GM11168 (cell line): ENCODE measurements around the gene KLHL17.
"Not testable (repeated sequence)": the region's sequence is repeated elsewhere in the genome, so short reads cannot be mapped to it uniquely, and the experiment has no call there.

ENCODE experiments used
- in situ Hi-C: fragments of 300-500 bp; cut with MboI; formaldehyde crosslinking; loops from one replicate; pipeline ENCODE4 v1.12.0; 2022; ENCODE audit warnings: low sequenced_read_pairs; ENCODE audit not compliant: unreplicated experiment

Gene KLHL17

DNA sequence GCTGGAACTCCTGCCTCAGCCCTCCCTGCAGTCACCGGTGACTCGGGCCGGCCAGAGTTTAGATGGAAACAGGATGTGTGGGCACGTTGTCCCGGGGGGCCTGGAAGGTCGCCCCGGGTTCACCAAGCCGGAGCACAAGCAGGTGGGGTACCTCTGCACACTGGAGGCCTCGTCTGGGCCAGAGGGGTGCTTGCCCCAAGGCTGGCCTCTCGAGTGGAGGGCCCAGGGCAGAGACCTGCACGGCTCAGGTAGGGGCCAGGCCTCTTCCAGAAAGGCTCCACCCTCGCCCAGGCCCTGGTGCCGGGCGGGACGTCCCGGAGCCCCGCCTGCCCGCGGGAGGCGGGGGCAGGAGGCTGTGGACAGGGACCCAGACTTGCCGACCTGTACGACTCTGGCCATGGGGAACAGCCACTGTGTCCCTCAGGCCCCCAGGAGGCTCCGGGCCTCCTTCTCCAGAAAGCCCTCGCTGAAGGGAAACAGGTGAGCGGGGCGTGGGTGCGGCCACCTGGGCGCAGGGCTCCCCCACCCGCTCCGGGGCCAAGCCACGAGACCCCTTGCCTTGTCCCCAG, 5.8 kb downstream of the KLHL17 start, which contains the start of gene PLEKHN1:
Gene PLEKHN1 (plus strand): TSS at position 348 of the 569 bp plus-strand sequence. CDS start 50 bp downstream, at position 398.
- in situ Hi-C loops: no loop called here

DNA sequence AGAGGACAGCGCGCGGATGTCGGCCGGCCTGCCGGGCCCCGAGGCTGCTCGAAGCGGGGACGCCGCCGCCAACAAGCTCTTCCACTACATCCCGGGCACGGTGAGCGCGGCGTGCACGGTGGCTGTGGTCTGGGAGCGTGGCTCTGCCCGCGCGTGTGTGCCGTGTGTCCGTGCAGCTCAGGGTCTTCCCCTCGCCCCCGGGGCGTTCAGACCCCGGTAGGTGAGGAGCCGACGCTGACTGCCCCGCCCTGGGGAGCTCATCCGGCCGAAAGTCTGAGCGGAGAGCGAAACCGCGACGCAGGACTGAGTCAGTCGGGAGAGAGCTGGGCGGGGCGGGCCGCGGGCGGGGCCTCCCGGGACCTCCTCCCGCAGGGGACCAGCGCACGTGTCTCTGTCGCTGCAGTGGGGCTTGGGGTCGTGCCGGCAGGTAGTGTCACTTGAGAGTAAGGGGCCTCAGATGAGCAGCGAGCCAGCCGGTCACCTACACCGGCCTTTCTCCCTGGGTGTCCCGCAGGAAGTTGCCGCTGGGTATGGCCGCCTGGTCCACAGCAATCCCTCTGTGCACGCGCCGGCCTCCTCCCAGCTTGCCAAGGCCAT, 6.4 kb downstream of the KLHL17 start:
- in situ Hi-C loops: no loop called here

DNA sequence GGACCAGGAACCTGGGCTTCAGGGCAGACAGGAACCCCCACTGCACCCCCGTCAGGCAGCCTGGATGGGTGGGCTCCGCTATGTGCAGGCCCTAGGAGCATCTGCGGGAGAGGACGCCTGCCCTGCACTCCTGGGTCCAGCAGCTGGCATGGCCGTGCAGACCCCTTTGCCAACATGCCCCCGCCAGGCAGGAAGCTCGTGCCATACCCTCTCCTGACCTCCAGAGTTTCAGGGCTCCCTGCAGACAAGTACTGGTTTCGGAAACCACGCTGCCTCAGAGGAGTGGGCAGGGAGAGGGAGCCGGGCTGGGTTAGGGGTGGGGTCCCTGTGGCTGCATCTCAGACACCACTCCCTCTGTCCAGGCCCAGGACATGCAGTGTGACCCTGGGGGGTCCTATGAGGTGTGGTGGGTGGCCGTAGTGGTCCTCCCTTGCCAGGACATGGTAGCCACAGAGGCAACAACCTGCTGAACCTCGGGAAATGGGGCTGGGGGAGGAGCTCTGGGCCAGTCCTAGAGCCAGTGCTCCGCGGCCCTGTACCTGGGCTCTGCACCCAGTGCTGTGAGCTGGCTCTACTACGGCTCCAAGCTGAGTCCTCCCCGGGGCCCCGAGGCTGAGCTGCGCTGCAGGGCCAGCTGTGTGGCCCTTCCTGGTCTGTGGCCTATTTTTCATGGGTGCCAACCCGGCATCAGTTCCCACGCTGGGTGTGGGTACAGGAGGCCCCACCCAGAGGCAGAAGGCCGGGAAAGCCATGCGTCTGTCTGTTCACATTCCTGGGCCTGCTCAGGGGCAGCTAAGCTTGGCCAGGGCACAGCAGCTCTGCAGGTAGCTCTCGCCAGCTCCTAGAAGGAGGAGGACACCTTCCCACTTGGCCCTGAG, 7.3 kb downstream of the KLHL17 start:
- in situ Hi-C loops: no loop called here

DNA sequence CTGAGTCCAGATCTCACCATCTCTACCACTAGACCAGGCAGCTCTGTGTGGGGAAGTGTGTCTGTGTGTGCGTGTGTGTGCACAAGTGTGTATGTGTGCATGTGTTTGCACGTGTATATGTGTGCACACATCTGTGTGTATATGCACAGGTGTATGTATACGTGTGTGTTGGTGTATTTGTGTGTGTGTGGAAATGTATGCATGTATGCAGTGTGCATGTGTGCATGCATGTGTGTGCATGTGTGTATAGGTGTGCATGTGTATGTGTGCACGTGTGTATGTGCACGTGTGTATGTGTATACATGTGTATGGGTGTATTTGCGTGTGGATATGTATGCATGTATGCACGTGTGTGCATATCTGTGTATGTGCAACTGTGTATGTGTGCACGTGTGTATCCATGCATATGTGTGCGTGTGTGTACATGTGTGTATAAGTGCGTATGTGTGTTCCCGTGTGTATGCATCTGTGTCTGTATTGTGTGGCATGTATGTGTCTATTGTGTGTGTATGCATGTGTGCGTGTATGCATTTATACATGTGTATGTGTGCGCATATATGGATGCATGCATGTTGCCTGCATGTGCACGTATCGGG, 9.0 kb downstream of the KLHL17 start:
- in situ Hi-C loops: no loop called here

DNA sequence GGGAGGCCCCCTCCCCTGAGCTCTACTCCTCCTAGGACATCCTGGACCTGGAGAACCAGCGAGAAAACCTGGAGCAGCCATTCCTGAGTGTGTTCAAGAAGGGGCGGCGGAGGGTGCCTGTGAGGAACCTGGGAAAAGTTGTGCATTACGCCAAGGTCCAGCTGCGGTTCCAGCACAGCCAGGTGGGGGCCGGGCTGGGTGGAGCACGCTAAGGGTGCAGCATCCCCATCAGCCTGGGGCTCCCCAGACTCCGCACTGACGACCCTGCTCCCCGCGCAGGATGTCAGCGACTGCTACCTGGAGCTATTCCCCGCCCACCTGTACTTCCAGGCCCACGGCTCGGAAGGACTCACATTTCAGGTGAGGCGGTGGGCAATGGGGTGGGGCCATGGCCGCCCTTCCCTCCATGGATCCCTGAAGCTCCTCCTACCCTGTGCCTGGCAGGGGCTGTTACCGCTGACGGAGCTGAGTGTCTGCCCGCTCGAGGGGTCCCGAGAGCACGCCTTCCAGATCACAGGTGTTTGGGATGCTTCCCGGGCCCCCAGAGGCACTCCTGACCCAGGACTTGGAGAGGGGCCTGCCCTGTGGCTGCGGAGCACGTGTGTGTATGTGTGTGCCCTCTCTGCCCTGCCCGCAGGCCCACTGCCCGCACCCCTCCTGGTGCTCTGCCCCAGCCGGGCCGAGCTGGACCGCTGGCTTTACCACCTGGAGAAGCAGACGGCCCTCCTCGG, 10.0 kb downstream of the KLHL17 start:
- in situ Hi-C loops: no loop called here

DNA sequence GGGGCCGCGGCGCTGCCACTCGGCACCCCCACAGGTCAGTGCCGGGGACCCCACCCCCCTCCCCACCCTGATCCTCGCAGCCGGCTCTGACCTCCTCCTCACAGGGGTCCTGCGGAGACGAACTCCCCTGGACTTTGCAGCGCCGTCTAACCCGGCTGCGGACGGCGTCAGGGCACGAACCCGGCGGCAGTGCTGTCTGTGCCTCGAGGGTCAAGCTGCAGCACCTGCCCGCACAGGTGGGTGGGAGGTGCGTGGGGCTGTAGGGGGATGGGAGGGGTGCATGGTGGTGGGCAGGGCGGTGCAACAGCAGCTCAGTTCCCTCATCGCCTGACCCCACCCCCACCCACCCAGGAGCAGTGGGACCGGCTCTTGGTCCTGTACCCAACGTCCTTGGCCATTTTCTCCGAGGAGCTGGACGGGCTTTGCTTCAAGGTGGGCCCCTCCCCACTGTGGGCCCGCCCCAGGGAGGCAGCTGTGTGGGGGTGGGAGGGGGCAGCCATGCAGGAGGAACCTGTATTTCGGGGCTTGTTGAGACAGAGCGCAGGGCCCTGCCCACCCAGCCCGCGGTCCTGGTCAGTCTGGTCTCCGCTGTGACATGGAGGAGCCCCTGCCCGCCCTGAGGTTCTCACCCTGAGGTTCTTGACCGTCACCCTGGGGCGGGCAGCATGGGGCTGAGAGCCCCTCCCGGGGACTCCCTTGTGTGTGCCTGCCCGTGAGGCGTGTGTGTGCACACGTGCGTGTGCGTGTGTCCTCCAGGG, 10.8 kb downstream of the KLHL17 start:
- in situ Hi-C loops: no loop called here

DNA sequence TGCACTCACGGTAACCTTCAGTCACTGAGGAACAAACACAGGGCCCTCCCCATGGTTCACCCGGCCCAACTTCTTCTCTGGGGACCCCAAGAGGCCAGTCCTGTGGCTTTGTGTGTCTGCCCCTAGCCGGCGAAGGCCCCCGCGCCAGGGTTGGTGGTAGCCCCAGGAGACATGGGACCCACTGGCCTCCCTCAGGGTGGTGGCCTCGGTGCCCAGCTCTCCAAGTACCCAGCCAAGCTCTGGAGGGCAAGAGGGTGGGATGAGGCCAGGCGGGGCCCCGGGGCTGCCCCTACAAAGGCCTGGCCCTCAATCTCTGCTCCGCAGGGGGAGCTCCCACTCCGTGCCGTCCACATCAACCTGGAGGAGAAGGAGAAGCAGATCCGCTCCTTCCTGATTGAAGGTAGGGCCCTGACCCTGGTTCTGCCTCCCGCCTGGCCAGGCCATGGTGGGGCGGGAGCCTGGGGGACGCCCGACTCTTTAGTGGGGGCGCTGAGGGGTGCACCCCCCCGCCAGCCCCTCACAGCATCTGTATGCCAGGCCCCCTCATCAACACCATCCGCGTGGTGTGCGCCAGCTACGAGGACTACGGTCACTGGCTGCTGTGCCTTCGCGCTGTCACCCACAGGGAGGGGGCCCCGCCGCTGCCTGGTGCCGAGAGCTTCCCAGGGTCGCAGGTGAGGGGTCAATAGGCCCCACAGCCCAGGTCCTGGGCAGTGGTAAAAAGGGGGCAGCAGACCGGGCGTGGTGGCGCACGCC, 11.5 kb downstream of the KLHL17 start:
- in situ Hi-C loops: no loop called here

DNA sequence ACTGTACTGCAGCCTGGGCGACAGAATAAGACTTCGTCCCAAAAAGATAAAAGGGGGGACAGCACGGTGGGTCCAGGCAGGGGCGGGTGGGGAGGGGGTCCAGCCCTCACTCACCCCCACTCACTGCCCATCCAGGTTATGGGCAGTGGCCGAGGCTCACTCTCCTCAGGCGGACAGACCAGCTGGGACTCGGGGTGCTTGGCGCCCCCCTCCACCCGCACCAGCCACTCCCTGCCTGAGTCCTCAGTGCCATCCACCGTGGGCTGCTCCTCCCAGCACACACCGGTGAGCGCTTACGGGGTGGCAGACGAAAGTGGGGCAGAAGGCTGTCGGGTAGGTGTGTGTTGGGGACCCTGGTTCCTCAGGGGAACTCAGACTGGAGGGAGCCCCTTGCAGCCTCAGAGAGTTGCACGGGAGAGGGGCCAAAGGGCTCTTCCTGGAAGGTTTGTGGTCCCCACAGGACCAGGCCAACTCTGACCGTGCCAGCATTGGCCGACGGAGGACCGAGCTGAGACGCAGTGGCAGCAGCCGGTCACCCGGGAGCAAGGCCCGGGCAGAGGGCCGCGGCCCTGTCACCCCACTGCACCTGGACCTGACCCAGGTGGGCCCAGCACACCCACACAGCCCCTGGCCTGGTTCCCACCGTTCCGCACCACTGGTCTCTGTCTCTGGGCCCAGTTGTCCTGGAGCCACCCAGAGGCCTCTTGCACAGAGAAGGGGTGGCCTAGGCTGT, 12.5 kb downstream of the KLHL17 start:
- in situ Hi-C loops: no loop called here

DNA sequence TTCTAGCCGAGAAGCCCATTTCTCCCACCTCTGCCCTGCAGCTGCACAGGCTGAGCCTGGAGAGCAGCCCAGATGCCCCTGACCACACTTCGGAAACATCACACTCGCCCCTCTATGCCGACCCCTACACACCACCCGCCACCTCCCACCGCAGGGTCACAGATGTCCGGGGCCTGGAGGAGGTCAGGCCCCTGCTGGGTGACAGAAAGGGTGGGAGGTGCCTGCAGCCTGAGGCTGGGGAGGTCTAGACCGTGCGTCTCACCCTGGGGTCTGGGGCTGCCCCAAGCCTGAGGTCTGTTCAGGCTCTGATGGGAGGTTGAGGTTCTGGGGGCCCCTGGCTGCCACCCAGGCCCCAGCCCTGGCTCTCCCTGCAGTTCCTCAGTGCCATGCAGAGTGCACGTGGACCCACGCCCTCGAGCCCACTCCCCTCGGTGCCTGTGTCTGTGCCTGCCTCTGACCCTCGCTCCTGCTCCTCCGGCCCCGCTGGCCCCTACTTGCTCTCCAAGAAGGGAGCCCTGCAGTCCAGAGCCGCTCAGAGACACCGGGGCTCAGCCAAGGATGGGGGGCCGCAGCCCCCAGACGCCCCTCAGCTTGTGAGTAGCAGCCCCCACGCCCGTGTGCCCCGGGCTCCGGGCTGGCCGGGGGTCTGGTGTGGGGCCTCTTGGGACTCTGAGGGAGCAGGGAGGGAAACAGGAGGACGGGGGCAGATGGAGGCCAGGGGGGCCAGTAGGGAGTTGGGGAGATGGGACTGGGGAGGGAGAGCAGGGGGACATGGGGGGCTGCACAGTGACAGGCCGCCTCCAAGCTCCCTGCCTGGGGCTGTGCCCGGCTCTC, 13.3 kb downstream of the KLHL17 start:
- in situ Hi-C loops: no loop called here

DNA sequence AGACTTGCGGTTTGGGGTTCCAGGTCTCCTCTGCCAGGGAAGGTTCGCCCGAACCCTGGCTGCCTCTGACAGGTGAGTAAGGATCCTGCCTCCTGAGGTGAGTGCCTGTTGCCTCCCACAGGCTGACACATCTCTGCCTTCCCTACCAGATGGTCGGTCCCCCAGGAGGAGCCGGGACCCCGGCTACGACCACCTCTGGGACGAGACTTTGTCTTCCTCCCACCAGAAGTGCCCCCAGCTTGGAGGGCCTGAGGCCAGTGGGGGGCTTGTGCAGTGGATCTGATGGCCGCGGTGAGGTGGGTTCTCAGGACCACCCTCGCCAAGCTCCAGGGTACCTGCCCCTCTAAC, 13.9 kb downstream of the KLHL17 start:
- in situ Hi-C loops: no loop called here

DNA sequence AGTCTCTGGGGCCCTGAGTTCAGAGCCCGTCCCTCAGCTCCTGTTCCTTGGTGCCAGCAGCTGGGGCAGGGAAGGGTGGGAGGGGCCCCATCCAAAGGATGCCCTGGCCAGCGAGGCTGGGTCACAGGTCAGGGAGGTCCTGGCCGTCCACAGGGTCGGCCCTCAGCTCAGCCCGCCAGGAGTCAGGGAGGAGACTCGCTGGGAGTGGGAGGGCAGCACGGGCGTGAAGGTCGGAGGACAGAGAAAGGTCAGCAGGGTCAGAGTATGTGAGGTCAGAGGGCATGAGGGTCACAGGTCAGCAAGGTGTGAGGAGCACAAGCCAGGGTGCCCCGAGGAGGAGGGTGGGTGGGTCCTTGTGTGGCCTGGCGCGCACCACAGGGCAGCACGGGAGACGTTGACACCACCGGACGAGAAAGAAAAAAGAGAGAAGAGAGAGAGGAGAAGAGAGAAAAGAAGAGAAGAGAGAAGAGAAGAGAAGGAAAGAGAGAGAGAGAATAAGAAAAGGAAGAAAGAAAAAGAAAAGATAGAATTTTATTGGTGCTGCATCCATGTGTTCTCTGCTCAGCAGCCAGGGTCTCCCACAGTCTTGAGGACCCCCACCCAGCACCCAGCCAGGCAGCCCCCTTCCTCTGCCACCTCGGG, 14.4 kb downstream of the KLHL17 start:
- in situ Hi-C loops: no loop called here

DNA sequence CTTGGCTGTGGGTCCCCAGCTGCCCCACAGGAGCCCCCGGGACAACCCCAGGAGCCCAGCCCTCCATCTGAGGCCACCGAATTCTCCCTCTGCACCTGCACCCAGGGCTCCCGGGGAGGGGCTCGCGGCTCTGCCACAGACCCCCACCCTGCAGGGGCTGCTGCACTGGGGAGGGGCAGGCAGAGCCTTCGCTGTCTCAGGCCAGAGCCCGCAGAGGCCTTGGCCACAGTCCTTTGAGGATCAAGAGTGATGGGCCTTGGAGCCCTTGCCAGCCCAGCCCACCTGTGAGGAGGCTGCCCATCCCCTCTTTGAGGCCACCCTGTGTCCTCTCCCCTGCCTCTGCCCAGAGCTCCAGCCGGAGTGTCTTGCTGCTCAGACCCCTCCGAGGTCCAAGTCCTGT, 15.0 kb downstream of the KLHL17 start:
- in situ Hi-C loops: no loop called here

DNA sequence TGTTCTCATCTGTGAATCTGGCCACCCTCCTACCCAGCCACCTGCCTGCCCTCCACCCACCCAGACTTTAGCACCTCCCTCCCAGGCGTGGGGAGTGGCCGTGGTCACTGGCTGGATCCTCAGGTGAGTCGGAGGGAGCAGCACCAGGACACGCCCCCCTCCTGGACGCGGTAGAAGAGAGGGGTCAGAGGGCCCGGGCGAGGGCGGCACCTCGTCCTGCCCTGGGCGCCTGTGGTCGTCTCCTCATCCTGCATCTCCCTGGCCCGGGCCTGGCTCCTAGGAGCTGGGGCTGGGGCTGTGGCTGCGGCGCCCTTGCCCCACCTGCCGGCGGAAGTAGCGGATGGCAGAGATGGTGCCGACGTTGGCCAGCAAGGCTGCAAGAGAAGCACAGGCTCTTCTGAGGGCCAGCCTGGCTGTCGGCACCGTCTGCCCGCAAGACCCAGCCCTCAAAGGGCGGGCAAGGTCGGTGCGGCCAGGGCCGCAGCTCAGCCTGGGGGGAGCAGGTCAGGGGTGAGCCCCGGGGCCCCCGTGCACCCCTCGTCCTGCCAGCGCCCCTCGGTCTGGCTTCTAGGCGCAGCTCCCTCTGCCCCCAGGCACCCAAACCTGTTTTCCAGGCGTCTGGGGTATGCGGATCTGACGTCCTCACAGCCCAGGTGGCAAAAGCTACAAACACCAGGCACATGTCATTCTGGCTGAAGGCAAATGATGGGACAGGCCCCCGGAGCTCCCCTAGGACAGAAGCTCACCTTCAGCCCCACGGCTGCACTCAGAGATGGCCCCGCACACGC, 15.7 kb downstream of the KLHL17 start:
- in situ Hi-C loops: no loop called here

DNA sequence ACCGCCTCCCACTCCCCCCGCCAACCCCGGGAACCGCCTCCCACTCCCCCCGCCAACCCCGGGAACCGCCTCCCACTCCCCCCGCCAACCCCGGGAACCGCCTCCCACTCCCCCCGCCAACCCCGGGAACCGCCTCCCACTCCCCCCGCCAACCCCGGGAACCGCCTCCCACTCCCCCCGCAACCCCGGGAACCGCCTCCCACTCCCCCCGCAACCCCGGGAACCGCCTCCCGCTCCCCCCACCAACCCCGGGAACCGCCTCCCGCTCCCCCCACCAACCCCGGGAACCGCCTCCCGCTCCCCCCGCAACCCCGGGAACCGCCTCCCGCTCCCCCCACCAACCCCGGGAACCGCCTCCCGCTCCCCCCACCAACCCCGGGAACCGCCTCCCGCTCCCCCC, 16.4 kb downstream of the KLHL17 start:
- in situ Hi-C loops: not testable (repeated sequence)

DNA sequence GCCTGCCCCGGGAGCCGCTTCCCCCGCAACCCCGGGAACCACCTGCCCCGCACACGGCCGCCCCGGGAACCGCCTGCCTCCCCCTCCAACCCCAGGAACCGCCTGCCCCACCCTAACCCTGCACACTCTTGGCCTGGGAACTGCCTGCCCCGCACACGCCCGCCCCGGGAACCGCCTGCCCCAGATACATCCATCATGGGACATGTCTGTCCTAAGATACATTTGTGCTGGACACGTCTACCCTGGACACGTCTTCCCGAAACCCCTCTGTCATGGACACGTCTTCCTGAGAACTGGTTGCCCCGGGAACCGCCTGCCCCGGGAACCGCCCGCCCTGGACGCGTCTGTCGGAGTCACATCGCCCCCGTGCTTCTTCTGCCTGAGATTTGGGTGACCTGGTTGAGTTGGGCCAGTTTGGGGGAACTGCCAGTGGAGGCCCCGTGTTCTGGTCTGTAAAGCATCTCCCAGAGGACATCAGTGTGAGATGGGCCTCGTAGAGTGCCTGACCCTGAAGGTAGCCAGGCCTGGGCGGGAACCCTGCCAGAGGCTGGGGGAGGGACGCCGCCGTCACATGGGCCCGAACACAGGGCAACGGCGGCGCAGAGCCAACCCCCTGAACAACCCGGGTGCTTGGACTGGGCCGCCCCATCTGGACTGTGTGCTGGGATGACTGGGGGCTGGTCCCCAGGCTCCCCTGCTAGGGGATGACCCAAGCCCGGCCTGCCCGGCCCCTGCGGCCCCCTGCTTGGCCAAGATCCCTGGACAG, 17.9 kb downstream of the KLHL17 start:
- in situ Hi-C loops: no loop called here
